ENCODE measurements around the gene DLGAP5. TPM values are rescaled to one million over a fixed set of nuclear protein-coding genes. Genes with fewer than 3 reads are reported as not detected.

The DLGAP5 gene
- 0.60 TPM for total RNA-seq
- not detected for polyA plus RNA-seq (ENCODE audit: insufficient read depth, low read depth, low replicate concordance)
- long read RNA-seq, donor 1, partial matches to known transcripts, result 0 of 3 reads
- long read RNA-seq, donor 1, other reads (novel, unspliced or antisense), result 0 of 3 reads
- long read RNA-seq, donor 2, partial matches to known transcripts, result 0 of 2 reads
- long read RNA-seq, donor 2, other reads (novel, unspliced or antisense), result 0 of 2 reads
- long read RNA-seq, donor 3, partial matches to known transcripts, result 0 of 4 reads
- long read RNA-seq, donor 3, other reads (novel, unspliced or antisense), result 0 of 4 reads
- long read RNA-seq, donor 4, partial matches to known transcripts, result 0 of 4 reads
- long read RNA-seq, donor 4, other reads (novel, unspliced or antisense), result 0 of 4 reads
- long read RNA-seq, donor 5, partial matches to known transcripts, result 0 of 1 reads
- long read RNA-seq, donor 5, other reads (novel, unspliced or antisense), result 0 of 1 reads
- long read RNA-seq, donor 6, partial matches to known transcripts, result 5 of 10 reads
- long read RNA-seq, donor 6, other reads (novel, unspliced or antisense), result 0 of 10 reads
- long read RNA-seq, donor 7, result 0 reads
- long read RNA-seq, donor 8, partial matches to known transcripts, result 0 of 1 reads
- long read RNA-seq, donor 8, other reads (novel, unspliced or antisense), result 0 of 1 reads
- long read RNA-seq, donor 9, partial matches to known transcripts, result 0 of 1 reads
- long read RNA-seq, donor 9, other reads (novel, unspliced or antisense), result 0 of 1 reads
- long read RNA-seq, donor 10, partial matches to known transcripts, result 0 of 1 reads
- long read RNA-seq, donor 10, other reads (novel, unspliced or antisense), result 0 of 1 reads

- intact Hi-C loops (cut with DNase I), result no loop called here
- peak; percentile 93 for FAIRE-seq
- peak; percentile 96 to 99 (median 97) for DNase-seq
- TF ChIP-seq, protein P1, sequence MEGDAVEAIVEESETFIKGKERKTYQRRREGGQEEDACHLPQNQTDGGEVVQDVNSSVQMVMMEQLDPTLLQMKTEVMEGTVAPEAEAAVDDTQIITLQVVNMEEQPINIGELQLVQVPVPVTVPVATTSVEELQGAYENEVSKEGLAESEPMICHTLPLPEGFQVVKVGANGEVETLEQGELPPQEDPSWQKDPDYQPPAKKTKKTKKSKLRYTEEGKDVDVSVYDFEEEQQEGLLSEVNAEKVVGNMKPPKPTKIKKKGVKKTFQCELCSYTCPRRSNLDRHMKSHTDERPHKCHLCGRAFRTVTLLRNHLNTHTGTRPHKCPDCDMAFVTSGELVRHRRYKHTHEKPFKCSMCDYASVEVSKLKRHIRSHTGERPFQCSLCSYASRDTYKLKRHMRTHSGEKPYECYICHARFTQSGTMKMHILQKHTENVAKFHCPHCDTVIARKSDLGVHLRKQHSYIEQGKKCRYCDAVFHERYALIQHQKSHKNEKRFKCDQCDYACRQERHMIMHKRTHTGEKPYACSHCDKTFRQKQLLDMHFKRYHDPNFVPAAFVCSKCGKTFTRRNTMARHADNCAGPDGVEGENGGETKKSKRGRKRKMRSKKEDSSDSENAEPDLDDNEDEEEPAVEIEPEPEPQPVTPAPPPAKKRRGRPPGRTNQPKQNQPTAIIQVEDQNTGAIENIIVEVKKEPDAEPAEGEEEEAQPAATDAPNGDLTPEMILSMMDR (IDR thresholded peaks at IDR 0.05; ENCODE audit: borderline replicate concordance, extremely low read depth, insufficient read depth), result no peak
- peak within 1 kb of the TSS; percentile 50 to 81 (median 67) for H3K9ac ChIP-seq (ENCODE audit: low read length in 3 of 3)
- H3K27ac ChIP-seq (ENCODE audit: low read depth in 2 of 2, low read length in 2 of 2), result no peak within 1 kb of the TSS
- H3K9me3 ChIP-seq (ENCODE audit: control insufficient read depth in 2 of 3, insufficient read depth in 1 of 3, low read length in 3 of 3), result no peaks in the 10 kb centered on the region
- no peaks in the 10 kb centered on the region for H3K36me3 ChIP-seq (ENCODE audit: control insufficient read depth in 2 of 3, insufficient read depth in 3 of 3, low read length in 3 of 3)
- H3K27me3 ChIP-seq (ENCODE audit: control insufficient read depth, insufficient read depth, low read length), result no peaks in the 10 kb centered on the region
- peak within 1 kb of the TSS; percentile 69 to 91 (median 83) for H3K4me3 ChIP-seq (ENCODE audit: low read length in 3 of 3)
- peaks cover 0 to 3% (median 0%) of the 10 kb centered on the region in 3 donors for H3K4me1 ChIP-seq (ENCODE audit: control insufficient read depth in 2 of 3, insufficient read depth in 2 of 3, low read depth in 1 of 3, low read length in 3 of 3)
These were observed at the start of gene DLGAP5 for GRCh38 chr14:55191203-55192053. Gene DLGAP5, minus strand, starts transcription at chr14:55191585. Its CDS starts 2,406 bp downstream, at chr14:55189179.

GRCh38 chr14:55240526-55241178 lies 49.3 kb upstream of the DLGAP5 start:
- intact Hi-C loops (cut with DNase I), result no loop called here
- H3K27me3 ChIP-seq (ENCODE audit: control insufficient read depth, insufficient read depth, low read length), result peaks cover 12% of the 10 kb centered on the region
- FAIRE-seq (no peak), DNase-seq (peak in 3 of 5 donors; percentile 27 to 39 (median 31))
- H3K4me1 ChIP-seq (ENCODE audit: control insufficient read depth in 2 of 3, insufficient read depth in 2 of 3, low read depth in 1 of 3, low read length in 3 of 3), result no peaks in the 10 kb centered on the region
- no peak overlapping the region for H3K9ac ChIP-seq (ENCODE audit: low read length in 3 of 3)
- H3K9me3 ChIP-seq (ENCODE audit: control insufficient read depth in 2 of 3, insufficient read depth in 1 of 3, low read length in 3 of 3), result no peaks in the 10 kb centered on the region
- TF ChIP-seq, protein P1 (IDR thresholded peaks at IDR 0.05; ENCODE audit: borderline replicate concordance, extremely low read depth, insufficient read depth), result no peak
- H3K4me3 ChIP-seq (ENCODE audit: low read length in 3 of 3), result no peak overlapping the region
- no peak overlapping the region for H3K27ac ChIP-seq (ENCODE audit: low read depth in 2 of 2, low read length in 2 of 2)
- no peaks in the 10 kb centered on the region for H3K36me3 ChIP-seq (ENCODE audit: control insufficient read depth in 2 of 3, insufficient read depth in 3 of 3, low read length in 3 of 3)

DNA sequence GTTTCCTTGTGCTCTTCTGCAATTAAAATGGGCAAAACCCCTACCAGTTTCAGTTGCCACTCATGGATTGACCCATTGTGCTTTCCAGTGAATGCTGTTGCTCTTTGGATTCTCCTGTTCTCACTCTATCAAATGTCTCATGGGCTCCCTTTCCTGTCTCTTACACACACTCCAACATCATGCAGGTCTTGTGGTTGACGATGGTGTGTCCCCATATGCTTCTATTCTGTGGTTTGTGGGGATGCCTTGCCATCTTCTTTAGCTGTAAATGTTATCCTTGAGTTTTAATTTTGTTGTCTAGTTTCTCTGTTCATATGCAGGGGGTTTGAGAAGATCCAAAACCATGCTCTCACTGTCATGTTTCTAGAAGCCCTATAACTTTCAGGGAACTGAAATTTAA lies 47.9 kb upstream of the DLGAP5 start:
- peaks cover 12% of the 10 kb centered on the region for H3K27me3 ChIP-seq (ENCODE audit: control insufficient read depth, insufficient read depth, low read length)
- no peak overlapping the region for H3K9ac ChIP-seq (ENCODE audit: low read length in 3 of 3)
- intact Hi-C loops (cut with DNase I), result no loop called here
- H3K36me3 ChIP-seq (ENCODE audit: control insufficient read depth in 2 of 3, insufficient read depth in 3 of 3, low read length in 3 of 3), result no peaks in the 10 kb centered on the region
- no peak overlapping the region for H3K27ac ChIP-seq (ENCODE audit: low read depth in 2 of 2, low read length in 2 of 2)
- H3K4me3 ChIP-seq (ENCODE audit: low read length in 3 of 3), result no peak overlapping the region
- H3K4me1 ChIP-seq (ENCODE audit: control insufficient read depth in 2 of 3, insufficient read depth in 2 of 3, low read depth in 1 of 3, low read length in 3 of 3), result no peaks in the 10 kb centered on the region
- no peak for FAIRE-seq
- TF ChIP-seq, protein P1 (IDR thresholded peaks at IDR 0.05; ENCODE audit: borderline replicate concordance, extremely low read depth, insufficient read depth), result no peak
- H3K9me3 ChIP-seq (ENCODE audit: control insufficient read depth in 2 of 3, insufficient read depth in 1 of 3, low read length in 3 of 3), result no peaks in the 10 kb centered on the region
- DNase-seq, result no peak

Measured in kidney (tissue), 22 donors.